ENCODE results near the gene TRIM36. TPM values are rescaled to one million over a fixed set of nuclear protein-coding genes. Genes with fewer than 3 reads are reported as not detected.

Gene TRIM36
- polyA plus RNA-seq, 1 donor = 2.6 TPM

DNA sequence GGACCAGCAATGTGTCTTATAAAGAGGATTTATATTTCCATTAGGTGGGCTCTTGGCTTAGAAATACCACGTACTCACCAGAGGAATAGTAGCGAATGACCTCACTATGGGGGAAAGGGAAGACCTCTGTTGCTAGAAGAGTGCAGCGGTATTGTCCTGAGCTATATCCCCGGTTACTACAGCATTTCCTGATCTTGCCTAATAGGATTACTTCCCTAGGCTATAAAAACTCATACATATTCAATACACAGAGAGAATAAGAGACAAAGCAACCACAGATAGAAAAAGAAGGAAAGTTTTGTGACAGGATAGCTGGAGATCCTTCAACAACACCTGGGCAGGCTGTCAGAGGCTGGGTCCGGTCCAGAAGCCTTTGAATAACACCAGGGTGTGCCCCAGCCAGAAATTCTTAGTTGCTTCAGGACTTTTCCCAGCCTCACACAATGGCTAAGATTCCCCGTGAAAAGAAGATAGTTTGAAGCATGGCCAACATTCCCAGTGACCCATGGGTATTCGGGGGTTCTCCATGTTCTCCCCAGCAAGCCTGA is 85.4 kb downstream of the TRIM36 start:
- no peak overlapping the region for H3K4me3 ChIP-seq (ENCODE audit: low read length)
- H3K36me3 ChIP-seq (ENCODE audit: control insufficient read depth, insufficient read depth, low read length) = no peaks in the 10 kb centered on the region
- H3K4me1 ChIP-seq (ENCODE audit: control insufficient read depth, insufficient read depth, low read length) = no peaks in the 10 kb centered on the region
- DNase-seq = no peak
- no peak overlapping the region for H3K27ac ChIP-seq (ENCODE audit: low read length)
- WGBS (ENCODE audit: insufficient coverage, low lambda C conversion rate) = 97% methylated on average over 4 of the region's 7 CpGs
- H3K27me3 ChIP-seq (ENCODE audit: control insufficient read depth, insufficient read depth, low read length) = peaks cover 3% of the 10 kb centered on the region
- no peaks in the 10 kb centered on the region for H3K9me3 ChIP-seq (ENCODE audit: control insufficient read depth, low read depth, low read length)

DNA sequence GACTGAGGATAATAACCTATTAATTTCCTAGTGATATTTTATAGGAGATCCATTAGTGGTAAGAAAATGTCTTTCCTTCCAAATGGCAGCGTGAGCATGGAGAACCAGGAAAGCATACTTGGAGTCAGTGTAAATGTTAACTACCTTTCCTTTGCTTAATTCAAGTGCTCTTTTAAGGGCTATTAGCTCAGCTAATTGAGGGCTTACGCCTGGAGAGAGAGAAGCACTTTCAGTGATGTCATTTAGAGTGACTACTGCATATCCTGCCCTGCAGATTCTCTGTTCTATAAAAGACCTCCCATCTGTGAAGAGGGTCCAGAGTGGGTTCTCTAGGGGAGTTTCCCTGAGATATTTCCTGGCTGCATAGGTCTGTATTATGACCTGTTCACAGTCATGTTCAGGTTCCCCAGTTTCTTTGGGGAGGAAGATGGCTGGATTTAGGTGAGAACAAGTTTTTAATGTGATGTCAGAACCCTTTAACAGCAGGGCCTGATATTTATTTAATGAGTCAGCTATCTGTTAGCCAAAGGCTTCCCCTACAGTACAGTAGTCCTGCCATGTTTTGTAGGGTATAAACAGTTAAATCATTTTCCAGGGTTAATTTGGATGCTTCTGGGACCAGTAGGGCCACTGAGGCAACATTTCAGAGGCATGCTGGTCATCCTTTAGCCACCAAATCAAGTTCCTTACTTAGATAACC is 89.6 kb downstream of the TRIM36 start:
- no CpG with 5 or more reads among the region's 2 CpGs for WGBS (ENCODE audit: insufficient coverage, low lambda C conversion rate)
- no peak overlapping the region for H3K4me3 ChIP-seq (ENCODE audit: low read length)

More for the DNA sequence above, 89.6 kb downstream of the TRIM36 start:
- DNase-seq = no peak
- Histone ChIP-seq H3K9me3 (ENCODE audit: control insufficient read depth, low read depth, low read length) (no peaks in the 10 kb centered on the region), H3K27me3 (ENCODE audit: control insufficient read depth, insufficient read depth, low read length) (no peaks in the 10 kb centered on the region), H3K36me3 (ENCODE audit: control insufficient read depth, insufficient read depth, low read length) (no peaks in the 10 kb centered on the region), H3K27ac (ENCODE audit: low read length) (no peak overlapping the region), H3K4me1 (ENCODE audit: control insufficient read depth, insufficient read depth, low read length) (no peaks in the 10 kb centered on the region)

Other genes starting within 250 kb of the TRIM36 start
- 20.5 TPM for gene PGGT1B, start 93.0 kb upstream of the TRIM36 start, polyA plus RNA-seq
- gene CCDC112, start 126.7 kb upstream of the TRIM36 start, polyA plus RNA-seq = 8.2 TPM

Measured in large intestine (tissue), 3 donors.